K562 (cell line): ENCODE results near the gene TENT4B. TPM values are rescaled to one million over a fixed set of nuclear protein-coding genes. Genes with fewer than 3 reads are reported as not detected.

Experiments
- CHAMP1 ChIP-seq: fragments of 450-650 bp; IDR thresholded peaks from 2 replicates; pipeline ENCODE4 v1.6.1; 2016; ENCODE audit warnings: mild to moderate bottlenecking
- CHD1 ChIP-seq: fragments of 200-600 bp; sonication (generic); IDR thresholded peaks from one replicate; pipeline ENCODE4 v1.6.1; 2012; ENCODE audit warnings: mild to moderate bottlenecking, moderate library complexity, low read length, inconsistent platforms
- COPS2 ChIP-seq: fragments of 450-650 bp; conservative IDR thresholded peaks from 2 replicates; pipeline ENCODE4 v1.6.1; 2016; ENCODE audit warnings: mild to moderate bottlenecking, moderate library complexity
- HEY1 ChIP-seq: fragments of 250-450 bp; sonication (Bioruptor Pico); IDR thresholded peaks from 2 replicates; pipeline ENCODE4 v1.5.0; 2020; ENCODE audit warnings: mild to moderate bottlenecking, moderate library complexity, borderline replicate concordance
- ID3 ChIP-seq, 2 experiments: fragments of 250-450 bp in 1 of 2; fragments of 450-650 bp in 1 of 2; sonication (Bioruptor Pico) in 1 of 2; IDR thresholded peaks; 2 replicates each; pipeline versions ENCODE4 v1.6.1 to v1.8.0; 2016 to 2021; ENCODE audit warnings: mild to moderate bottlenecking in 2 of 2, moderate library complexity in 2 of 2, missing compliant biosample characterization in 1 of 2, missing genetic modification characterization in 1 of 2
- JUND ChIP-seq, 2 experiments: IDR thresholded peaks; 2 replicates in 1 of 2; 3 replicates in 1 of 2; pipeline ENCODE4 v1.6.1; 2011; ENCODE audit warnings: borderline replicate concordance in 2 of 2, low read depth in 2 of 2, low read length in 2 of 2, improper control_type of control experiment in 1 of 2, missing biosample characterization in 1 of 2, missing genetic modification characterization in 1 of 2, missing genetic modification reagents in 1 of 2
- KDM2B ChIP-seq: fragments of 250-450 bp; sonication (Bioruptor Pico); IDR thresholded peaks from 2 replicates; pipeline ENCODE4 v1.8.0; 2021; ENCODE audit warnings: mild to moderate bottlenecking, moderate library complexity
- KLF13 ChIP-seq: fragments of 450-650 bp; IDR thresholded peaks from 2 replicates; pipeline ENCODE4 v1.6.1; 2016; ENCODE audit warnings: missing genetic modification characterization, low read depth, mild to moderate bottlenecking, missing compliant biosample characterization, moderate library complexity, borderline replicate concordance
- MAFK ChIP-seq: IDR thresholded peaks from 2 replicates; pipeline ENCODE4 v1.6.1; 2011; ENCODE audit warnings: low read length, improper control_type of control experiment
- NFE2 ChIP-seq: IDR thresholded peaks from 2 replicates; pipeline ENCODE4 v1.6.1; 2014; ENCODE audit warnings: antibody characterized with exemption, low read depth
- POLR2A ChIP-seq: fragments of 450-650 bp; conservative IDR thresholded peaks from 2 replicates; pipeline ENCODE4 v1.6.1; 2016
- SOX6 ChIP-seq: fragments of 450-650 bp; IDR thresholded peaks from 2 replicates; pipeline ENCODE4 v1.6.1; 2014; ENCODE audit warnings: mild to moderate bottlenecking
- TOE1 ChIP-seq, 2 experiments: fragments of 450-650 bp in 1 of 2; sonication (generic) in 1 of 2; formaldehyde crosslinking in 1 of 2; IDR thresholded peaks; 2 replicates each; pipeline versions ENCODE4 v1.7.1 to v1.8.0; 2016 to 2022; ENCODE audit warnings: borderline replicate concordance in 2 of 2, mild to moderate bottlenecking in 2 of 2, antibody characterized with exemption in 1 of 2, inconsistent platforms in 1 of 2, low read depth in 1 of 2, missing genetic modification reagents in 1 of 2, moderate library complexity in 1 of 2
- ZKSCAN1 ChIP-seq: fragments of 150-350 bp; IDR thresholded peaks from 2 replicates; pipeline ENCODE4 v1.6.1; 2016; ENCODE audit warnings: low read depth, low read length
- ZNF134 ChIP-seq: fragments of 250-450 bp; sonication (Bioruptor Pico); conservative IDR thresholded peaks from 2 replicates; pipeline ENCODE4 v1.4.0; 2020
- ZNF174 ChIP-seq: fragments of 250-450 bp; sonication (Bioruptor Pico); IDR thresholded peaks from 2 replicates; pipeline ENCODE4 v1.4.0; 2020; ENCODE audit warnings: mild to moderate bottlenecking
- ZNF436 ChIP-seq: fragments of 250-450, 450-650 bp; sonication (Bioruptor Pico); formaldehyde crosslinking; IDR thresholded peaks from 2 replicates; pipeline ENCODE4 v1.7.0; 2020; ENCODE audit warnings: mild to moderate bottlenecking
- ZNF589 ChIP-seq: fragments of 200-800 bp; sonication (Bioruptor generic); IDR thresholded peaks from 2 replicates; pipeline ENCODE4 v1.6.1; 2016; ENCODE audit warnings: low read depth, missing genetic modification characterization, missing compliant biosample characterization
- ZNF780A ChIP-seq: fragments of 250-450 bp; sonication (Bioruptor Pico); IDR thresholded peaks from 2 replicates; pipeline ENCODE4 v1.5.0; 2021; ENCODE audit warnings: mild to moderate bottlenecking
- polyA plus RNA-seq, 8 experiments: library from polyadenylated mRNA; depleted of rRNA in 4 of 8; stranded (reverse) in 5 of 8; unstranded in 3 of 8; fragments of >200 nt; fragmentation: Nextera tagmentation in 2 of 8; fragmentation: Illumina TruSeq in 1 of 8; extraction: Ambion mirVana in 2 of 8; extraction: Trizol in 1 of 8; gene quantifications; 2 replicates each; pipeline versions ENCODE4 v1.2.1 to v1.2.3, GENCODE V29; 2011 to 2014; ENCODE audit warnings: inconsistent platforms in 1 of 8, missing spikeins in 1 of 8
- total RNA-seq, 7 experiments: library from RNA; depleted of rRNA in 6 of 7; stranded (reverse); fragments of >200 nt in 6 of 7; fragmentation: Illumina TruSeq in 2 of 7; extraction: Trizol in 2 of 7; gene quantifications; 2 replicates each; pipeline versions ENCODE4 v1.2.1 to v1.2.3, GENCODE V29; 2011 to 2021; ENCODE audit warnings: low replicate concordance in 1 of 7
- TF ChIP-seq, protein P1 (sequence below): sonication (generic); formaldehyde crosslinking; IDR thresholded peaks from 2 replicates; pipeline ENCODE4 v1.8.0; 2022; ENCODE audit warnings: mild to moderate bottlenecking, missing genetic modification reagents

TENT4B gene
- total and polyA plus RNA-seq, 9 of the 15 experiments (the other 6 are each of a cell fraction or from before 2014, with no cell fraction given), result 5.2 to 8.4 (median 7.0) TPM

DNA sequence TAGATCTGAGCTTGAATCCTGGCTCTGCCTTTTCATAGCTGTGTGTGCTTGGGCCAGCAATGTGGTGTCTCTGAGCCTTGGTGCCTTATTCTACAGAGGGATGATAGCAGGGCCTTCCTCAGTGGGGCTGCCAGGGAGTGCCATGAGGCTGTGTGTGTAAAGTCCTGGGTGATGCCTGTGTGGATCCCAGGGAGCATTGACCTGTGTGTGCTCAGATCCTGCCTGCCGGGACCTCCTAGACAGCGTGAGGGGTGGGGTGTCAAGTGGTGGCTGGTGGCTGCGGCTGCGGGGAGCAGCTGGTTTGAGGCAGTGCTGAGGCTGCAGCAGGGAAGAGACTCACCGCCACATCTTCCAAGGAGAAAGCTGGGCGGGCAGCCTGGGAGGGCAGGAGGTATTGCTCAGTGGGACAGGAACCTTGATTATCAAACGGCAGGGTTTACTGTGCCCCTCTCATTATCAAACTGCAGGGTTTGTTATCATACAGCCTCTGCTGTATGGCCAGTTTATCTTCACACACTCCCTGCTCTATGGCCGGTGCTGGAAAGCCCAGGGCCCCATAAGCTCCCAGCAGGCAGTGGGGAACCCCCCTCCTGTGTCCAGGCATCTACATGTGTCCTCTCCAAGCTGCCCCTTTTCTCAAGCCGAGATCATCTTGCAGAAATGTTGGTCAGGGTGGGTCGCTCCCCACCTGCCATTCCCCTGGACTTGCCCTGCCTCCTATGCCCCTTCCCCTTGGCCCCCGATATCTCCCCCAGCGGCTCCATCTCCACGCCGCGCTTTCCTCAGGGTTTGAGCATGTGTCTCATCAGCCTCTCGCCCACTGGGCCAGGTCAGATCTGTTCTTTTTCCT, 110.2 kb downstream of the TENT4B start (continued):
- TF ChIP-seq ZNF134 (CRISPR knock-in tag) (no peak), POLR2A (peak; percentile 59), ZNF174 (no peak), HEY1 (no peak), KDM2B (CRISPR knock-in tag) (no peak), ZKSCAN1 (no peak), CHAMP1 (no peak), SOX6 (peak; percentile 51; the same call in 1 of the 2 replicates), KLF13 (tag) (no peak), JUND (IDR thresholded peaks at IDR 0.05; ENCODE audit: borderline replicate concordance, low read depth, low read length) (peak; percentile 42; the same call in 1 of the 2 replicates), JUND (tag; IDR thresholded peaks at IDR 0.05; ENCODE audit: borderline replicate concordance, low read depth, low read length) (no peak; the same call in 2 of the 3 replicates), MAFK (no peak), COPS2 (no peak), ID3 (CRISPR knock-in tag; IDR thresholded peaks at IDR 0.05) (no peak), ID3 (tag; IDR thresholded peaks at IDR 0.05) (no peak), CHD1 (no peak), TOE1 (IDR thresholded peaks at IDR 0.05; ENCODE audit: borderline replicate concordance) (no peak), TOE1 (CRISPR knock-in tag; IDR thresholded peaks at IDR 0.05; ENCODE audit: borderline replicate concordance, low read depth) (no peak), ZNF780A (CRISPR knock-in tag) (no peak), ZNF589 (CRISPR knock-in tag) (0 out of 2 replicates have a peak, but pooled peaks have one; percentile 42), ZNF436 (CRISPR knock-in tag) (no peak), NFE2 (no peak)
- TF ChIP-seq, protein P1, sequence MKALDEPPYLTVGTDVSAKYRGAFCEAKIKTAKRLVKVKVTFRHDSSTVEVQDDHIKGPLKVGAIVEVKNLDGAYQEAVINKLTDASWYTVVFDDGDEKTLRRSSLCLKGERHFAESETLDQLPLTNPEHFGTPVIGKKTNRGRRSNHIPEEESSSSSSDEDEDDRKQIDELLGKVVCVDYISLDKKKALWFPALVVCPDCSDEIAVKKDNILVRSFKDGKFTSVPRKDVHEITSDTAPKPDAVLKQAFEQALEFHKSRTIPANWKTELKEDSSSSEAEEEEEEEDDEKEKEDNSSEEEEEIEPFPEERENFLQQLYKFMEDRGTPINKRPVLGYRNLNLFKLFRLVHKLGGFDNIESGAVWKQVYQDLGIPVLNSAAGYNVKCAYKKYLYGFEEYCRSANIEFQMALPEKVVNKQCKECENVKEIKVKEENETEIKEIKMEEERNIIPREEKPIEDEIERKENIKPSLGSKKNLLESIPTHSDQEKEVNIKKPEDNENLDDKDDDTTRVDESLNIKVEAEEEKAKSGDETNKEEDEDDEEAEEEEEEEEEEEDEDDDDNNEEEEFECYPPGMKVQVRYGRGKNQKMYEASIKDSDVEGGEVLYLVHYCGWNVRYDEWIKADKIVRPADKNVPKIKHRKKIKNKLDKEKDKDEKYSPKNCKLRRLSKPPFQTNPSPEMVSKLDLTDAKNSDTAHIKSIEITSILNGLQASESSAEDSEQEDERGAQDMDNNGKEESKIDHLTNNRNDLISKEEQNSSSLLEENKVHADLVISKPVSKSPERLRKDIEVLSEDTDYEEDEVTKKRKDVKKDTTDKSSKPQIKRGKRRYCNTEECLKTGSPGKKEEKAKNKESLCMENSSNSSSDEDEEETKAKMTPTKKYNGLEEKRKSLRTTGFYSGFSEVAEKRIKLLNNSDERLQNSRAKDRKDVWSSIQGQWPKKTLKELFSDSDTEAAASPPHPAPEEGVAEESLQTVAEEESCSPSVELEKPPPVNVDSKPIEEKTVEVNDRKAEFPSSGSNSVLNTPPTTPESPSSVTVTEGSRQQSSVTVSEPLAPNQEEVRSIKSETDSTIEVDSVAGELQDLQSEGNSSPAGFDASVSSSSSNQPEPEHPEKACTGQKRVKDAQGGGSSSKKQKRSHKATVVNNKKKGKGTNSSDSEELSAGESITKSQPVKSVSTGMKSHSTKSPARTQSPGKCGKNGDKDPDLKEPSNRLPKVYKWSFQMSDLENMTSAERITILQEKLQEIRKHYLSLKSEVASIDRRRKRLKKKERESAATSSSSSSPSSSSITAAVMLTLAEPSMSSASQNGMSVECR (CRISPR knock-in tag), result no peak
